IMR-90 (cell line): ENCODE data around the gene PDE4B. TPM values are rescaled to one million over a fixed set of nuclear protein-coding genes. Genes with fewer than 3 reads are reported as not detected.
A peak's percentile ranks its signal among the peaks of the same experiment; 100 is the strongest.

Source experiments
- ATAC-seq: fragments of 200-7000 bp; cut with Tn5 transposase; 2 replicates; pipeline ENCODE4 v1.9.1; 2020; ENCODE audit warnings: low read depth, mild to moderate bottlenecking, moderate library complexity
- BruUV-seq: library from RNA; stranded (reverse); fragments of 400-500 nt; replicated peaks from 2 replicates; lab custom pipeline; 2021; lab: Mats Ljungman, UMichigan
- CTCF ChIA-PET: fragments of 300-600 bp; formaldehyde crosslinking; extraction: SDS; loops from one replicate; lab custom pipeline; 2021; ENCODE audit warnings: antibody characterized with exemption; lab: Yijun Ruan, JAX
- POLR2A ChIA-PET: fragments of 300-600 bp; sonication (Branson Sonifier 250); formaldehyde crosslinking; loops from one replicate; lab custom pipeline; 2022; ENCODE audit warnings: antibody characterized with exemption; ENCODE audit not compliant: unreplicated experiment; lab: Charles Lee
- DNase-seq: peaks from one replicate; pipeline ENCODE4 v3.0.0; 2013
- H2AFZ ChIP-seq: replicated peaks from 2 replicates; pipeline ENCODE3; 2013; ENCODE audit warnings: low read length, mild to moderate bottlenecking; ENCODE audit not compliant: poor library complexity
- H2AK5ac ChIP-seq: 2 replicates; pipeline ENCODE4 v1.6.1; 2013; ENCODE audit warnings: low read depth, low read length, inconsistent platforms
- H2AK9ac ChIP-seq: replicated peaks from 2 replicates; pipeline ENCODE3; 2013; ENCODE audit warnings: mild to moderate bottlenecking, low read depth, low read length, moderate library complexity; ENCODE audit not compliant: poor library complexity
- H2BK120ac ChIP-seq: 2 replicates; pipeline ENCODE4 v1.6.1; 2013; ENCODE audit warnings: low read depth, low read length, inconsistent platforms
- H2BK15ac ChIP-seq: 3 replicates; pipeline ENCODE4 v1.6.1; 2013; ENCODE audit warnings: low read depth, low read length, inconsistent platforms
- H2BK20ac ChIP-seq: 2 replicates; pipeline ENCODE4 v1.6.1; 2013; ENCODE audit warnings: low read depth, mild to moderate bottlenecking, inconsistent platforms, low read length, moderate library complexity
- H2BK5ac ChIP-seq: 2 replicates; pipeline ENCODE4 v1.6.1; 2013; ENCODE audit warnings: mild to moderate bottlenecking, low read depth, low read length, inconsistent platforms; ENCODE audit not compliant: poor library complexity, severe bottlenecking
- H3K14ac ChIP-seq: replicated peaks from 2 replicates; pipeline ENCODE4 v1.6.1; 2013; ENCODE audit warnings: low read depth, low read length, inconsistent platforms
- H3K18ac ChIP-seq: 2 replicates; pipeline ENCODE4 v1.6.1; 2013; ENCODE audit warnings: low read depth, low read length, control low read depth
- H3K23ac ChIP-seq: 2 replicates; pipeline ENCODE4 v1.6.1; 2013; ENCODE audit warnings: low read depth, low read length, inconsistent platforms
- H3K27ac ChIP-seq: 2 replicates; pipeline ENCODE4 v1.5.1; 2013; ENCODE audit warnings: mild to moderate bottlenecking, control low read depth, low read length; ENCODE audit not compliant: insufficient read depth
- H3K27me3 ChIP-seq: 2 replicates; pipeline ENCODE4 v1.6.1; 2013; ENCODE audit warnings: low read length; ENCODE audit not compliant: control insufficient read depth, insufficient read depth
- H3K36me3 ChIP-seq: 2 replicates; pipeline ENCODE4 v1.6.1; 2013; ENCODE audit warnings: low read length, mixed read lengths; ENCODE audit not compliant: control insufficient read depth, insufficient read depth
- H3K4ac ChIP-seq: 2 replicates; pipeline ENCODE4 v1.6.1; 2013; ENCODE audit warnings: low read depth, low read length, inconsistent platforms
- H3K4me1 ChIP-seq: 2 replicates; pipeline ENCODE4 v1.6.1; 2013; ENCODE audit warnings: low read length, mixed read lengths; ENCODE audit not compliant: control insufficient read depth, insufficient read depth
- H3K4me2 ChIP-seq: 2 replicates; pipeline ENCODE4 v1.6.1; 2013; ENCODE audit warnings: low read depth, mild to moderate bottlenecking, control low read depth, low read length, moderate library complexity
- H3K4me3 ChIP-seq: 2 replicates; pipeline ENCODE4 v1.5.1; 2013; ENCODE audit warnings: low read depth, mild to moderate bottlenecking, control low read depth, low read length, moderate library complexity; ENCODE audit not compliant: insufficient read depth
- H3K56ac ChIP-seq: 2 replicates; pipeline ENCODE4 v1.6.1; 2013; ENCODE audit warnings: low read length, inconsistent platforms; ENCODE audit not compliant: insufficient read depth; ENCODE audit errors: extremely low read depth
- H3K79me1 ChIP-seq, 2 experiments: 2 replicates each; pipeline ENCODE4 v1.6.1; 2013; ENCODE audit warnings: low read length in 2 of 2, inconsistent platforms in 1 of 2, low read depth in 1 of 2
- H3K9ac ChIP-seq: 2 replicates; pipeline ENCODE4 v1.6.1; 2013; ENCODE audit warnings: low read depth, low read length, control low read depth
- H3K9me1 ChIP-seq: 2 replicates; pipeline ENCODE4 v1.6.1; 2013; ENCODE audit warnings: low read length, inconsistent platforms; ENCODE audit not compliant: insufficient read depth
- H3K9me3 ChIP-seq: 2 replicates; pipeline ENCODE4 v1.6.1; 2013; ENCODE audit warnings: low read length; ENCODE audit not compliant: control insufficient read depth, insufficient read depth
- H4K20me1 ChIP-seq: 2 replicates; pipeline ENCODE4 v1.6.1; 2013; ENCODE audit warnings: low read length, inconsistent platforms; ENCODE audit not compliant: insufficient read depth
- H4K5ac ChIP-seq: 2 replicates; pipeline ENCODE4 v1.6.1; 2013; ENCODE audit warnings: mild to moderate bottlenecking, low read depth, low read length, control low read depth
- H4K8ac ChIP-seq, 2 experiments: 2 replicates each; pipeline ENCODE4 v1.6.1; 2013; ENCODE audit warnings: low read depth in 2 of 2, low read length in 2 of 2, control low read depth in 1 of 2, inconsistent platforms in 1 of 2
- H4K91ac ChIP-seq: 2 replicates; pipeline ENCODE4 v1.6.1; 2013; ENCODE audit warnings: low read depth, low read length, inconsistent platforms; ENCODE audit not compliant: insufficient read depth
- BHLHE40 ChIP-seq: fragments of 150-350 bp; IDR thresholded peaks from 2 replicates; pipeline ENCODE4 v1.6.1; 2016; ENCODE audit warnings: mild to moderate bottlenecking, low read depth, low read length
- CEBPB ChIP-seq: IDR thresholded peaks from 2 replicates; pipeline ENCODE4 v1.6.1; 2012; ENCODE audit warnings: low read depth, low read length, improper control_type of control experiment
- CHD1 ChIP-seq: IDR thresholded peaks from 2 replicates; pipeline ENCODE4 v1.6.1; 2012; ENCODE audit warnings: low read depth, low read length, improper control_type of control experiment
- CTCF ChIP-seq: conservative IDR thresholded peaks from 2 replicates; pipeline ENCODE4 v1.5.1; 2012; ENCODE audit warnings: mild to moderate bottlenecking, low read depth, low read length, improper control_type of control experiment
- FOS ChIP-seq: fragments of 150-350 bp; IDR thresholded peaks from 2 replicates; pipeline ENCODE4 v1.6.1; 2016; ENCODE audit warnings: low read depth, low read length
- MXI1 ChIP-seq: IDR thresholded peaks from 2 replicates; pipeline ENCODE4 v1.6.1; 2012; ENCODE audit warnings: low read depth, mild to moderate bottlenecking, low read length, moderate library complexity, borderline replicate concordance
- POLR2A ChIP-seq: IDR thresholded peaks from 2 replicates; pipeline ENCODE4 v1.6.1; 2012; ENCODE audit warnings: mild to moderate bottlenecking, low read depth, low read length
- RCOR1 ChIP-seq: IDR thresholded peaks from 2 replicates; pipeline ENCODE4 v1.6.1; 2012; ENCODE audit warnings: mild to moderate bottlenecking, low read length, improper control_type of control experiment; ENCODE audit not compliant: insufficient replicate concordance
- RFX5 ChIP-seq: IDR thresholded peaks from 2 replicates; pipeline ENCODE4 v1.8.0; 2012; ENCODE audit warnings: low read depth, mild to moderate bottlenecking, low read length, moderate library complexity
- SMC3 ChIP-seq: fragments of 150-350 bp; IDR thresholded peaks from 2 replicates; pipeline ENCODE4 v1.6.1; 2016; ENCODE audit warnings: low read depth, mild to moderate bottlenecking, antibody characterized with exemption, low read length, moderate library complexity
- USF2 ChIP-seq: fragments of 150-350 bp; IDR thresholded peaks from 2 replicates; pipeline ENCODE4 v1.6.1; 2017; ENCODE audit warnings: mild to moderate bottlenecking, antibody characterized with exemption, low read length, low read depth
- WGBS, 2 experiments: methylation state at CpG; one replicate each; pipeline versions ENCODE4 v1.1.5 to v1.1.7; 2013; ENCODE audit warnings: missing lambda C conversion rate in 2 of 2; ENCODE audit not compliant: insufficient read length in 1 of 2; ENCODE audit errors: extremely low coverage in 2 of 2; 5-methylcytosine and 5-hydroxymethylcytosine counted together
- dilution Hi-C: fragments of 300-500 bp; cut with HindIII; formaldehyde crosslinking; loops from one replicate; pipeline ENCODE4 v1.14.3; 2018; ENCODE audit warnings: low sequenced_read_pairs; ENCODE audit not compliant: unreplicated experiment
- in situ Hi-C: fragments of 300-500 bp; cut with MboI; formaldehyde crosslinking; loops from 3 replicates; pipeline ENCODE4 v1.14.3; 2019; ENCODE audit warnings: low sequenced_read_pairs, inconsistent platforms, mixed read lengths
- intact Hi-C: fragments of 100-400 bp; cut with micrococcal nuclease; formaldehyde crosslinking; loops from 2 replicates; pipeline ENCODE4 v1.10.0; 2022
- polyA plus RNA-seq, 3 experiments: library from polyadenylated mRNA; depleted of rRNA; stranded (reverse); fragments of >200 nt; gene quantifications; 2 replicates each; pipeline ENCODE4 v1.2.3, GENCODE V29; 2012; ENCODE audit warnings: low replicate concordance in 1 of 3
- total RNA-seq: library from RNA; depleted of rRNA; stranded (reverse); fragments of >200 nt; gene quantifications from 2 replicates; pipeline ENCODE4 v1.2.3, GENCODE V29; 2012

The PDE4B gene
- total and polyA plus RNA-seq, 2 of the 4 experiments (the other 2 are of a cell fraction), result 5.8 to 21.3 TPM

- Histone ChIP-seq H3K18ac (peak overlapping the region; percentile 83), H3K36me3 (no peaks in the 10 kb centered on the region), H2BK20ac (peak overlapping the region; percentile 49; the same call in 1 of the 2 replicates), H2BK120ac (peak overlapping the region; percentile 47; the same call in 1 of the 2 replicates), H2BK15ac (no peak overlapping the region; the same call in 2 of the 3 replicates), H2AFZ (no peak overlapping the region), H3K14ac (peak overlapping the region; percentile 44; the same call in 1 of the 2 replicates), H2AK9ac (no peak overlapping the region), H3K4me1 (peaks cover 18% of the 10 kb centered on the region), H3K9me3 (peaks cover 10% of the 10 kb centered on the region), H4K5ac (peak overlapping the region; percentile 78), H3K9me1 (peaks cover 6% of the 10 kb centered on the region; the same call in 1 of the 2 replicates), H3K4me2 (no peak overlapping the region), H3K27me3 (no peaks in the 10 kb centered on the region), H3K4me3 (no peak overlapping the region), H4K8ac (peak overlapping the region in 1 of 2 experiments; percentile 22; a peak in 2 of 4 replicates), H3K56ac (no peak overlapping the region), H3K9ac (no peak overlapping the region), H2AK5ac (no peak overlapping the region), H3K79me1 (no peaks in the 10 kb centered on the region), H4K91ac (no peak overlapping the region), H3K23ac (0 out of 2 replicates have a peak overlapping the region, but pooled peaks have one; percentile 3), H3K27ac (peak overlapping the region; percentile 44; the same call in 1 of the 2 replicates), H3K4ac (peak overlapping the region; percentile 19; the same call in 1 of the 2 replicates), H4K20me1 (no peaks in the 10 kb centered on the region), H2BK5ac (peak overlapping the region; percentile 46)
- DNase-seq (peak; percentile 43), ATAC-seq (peak; percentile 77)
- POLR2A ChIA-PET, result no interaction called here
- no CpG with 5 or more reads among the region's 2 CpGs for WGBS, 2 experiments
- intact Hi-C loops, result no loop called here
- CTCF ChIA-PET, result interaction anchor here (0.6 to 1.1 kb wide), 2 partner anchors 19 to 144 kb away, joined by 3 read pairs; no protein-coding TSS in a partner anchor
- in situ Hi-C loops, result no loop called here
- dilution Hi-C loops, result no loop called here
- TF ChIP-seq USF2, result no peak
- no peak for TF ChIP-seq MXI1
- TF ChIP-seq CHD1, result no peak
- no peak for TF ChIP-seq CEBPB
- TF ChIP-seq POLR2A, result no peak
- TF ChIP-seq BHLHE40, result no peak
- TF ChIP-seq CTCF, result no peak
- no peak for TF ChIP-seq RFX5
- no peak for TF ChIP-seq FOS
- no peak for TF ChIP-seq RCOR1
- TF ChIP-seq SMC3, result no peak
- BruUV-seq, result no TSS peak
Measured at GRCh38 chr1:66415281-66415680, 622.6 kb downstream of the PDE4B start.
